Activated effector memory CD4-positive, alpha-beta T cell treated with anti-CD3 and anti-CD28 coated beads, Interleukin-2, amount 50 U/mL, for 16 hours (primary cell): Measurements from ENCODE around the gene FOXO6.

ENCODE experiments used
- DNase-seq: peaks from one replicate; pipeline ENCODE4 v3.0.0-alpha.2; 2020

Gene FOXO6

DNA sequence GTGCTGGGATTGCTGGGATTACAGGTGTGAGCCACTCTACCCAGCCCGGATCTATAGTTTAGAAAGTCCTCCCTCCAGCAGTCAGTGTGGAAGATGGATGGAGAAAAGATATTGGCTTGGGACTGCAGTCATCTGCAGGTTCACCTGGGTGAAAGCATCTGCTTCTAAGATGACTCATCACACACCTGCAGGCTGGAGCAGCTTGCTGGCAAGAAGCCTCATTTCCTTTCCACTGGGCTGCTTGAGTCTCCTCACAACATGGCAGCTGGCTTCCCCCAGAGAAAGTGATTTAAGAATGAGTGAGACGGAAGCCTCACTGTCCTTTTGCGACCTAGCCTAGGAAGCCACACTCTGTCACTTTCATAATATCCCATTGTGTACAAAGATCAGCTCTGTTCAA, 50.0 kb downstream of the FOXO6 start:
- DNase-seq, result no peak

DNA sequence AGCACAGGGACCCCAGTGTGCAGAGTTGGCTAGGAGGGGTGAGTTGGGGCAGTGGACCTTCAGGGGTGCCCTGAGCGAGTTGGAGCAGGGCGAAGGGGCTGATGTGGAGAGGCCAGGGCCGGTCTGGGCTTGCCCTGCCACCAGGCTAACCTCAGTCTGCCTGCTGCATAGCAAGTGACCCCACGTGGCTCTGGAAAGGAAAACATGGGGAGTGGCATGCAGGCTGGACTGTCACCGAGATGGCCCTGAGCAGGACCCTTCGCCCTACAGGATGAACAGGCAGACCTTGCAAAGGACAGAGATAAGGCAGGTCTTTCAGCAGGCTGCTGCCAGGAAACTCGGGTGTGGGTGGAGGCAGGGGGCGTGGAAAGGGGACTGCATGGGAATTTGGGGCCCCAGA, 51.5 kb downstream of the FOXO6 start:
- no peak for DNase-seq

DNA sequence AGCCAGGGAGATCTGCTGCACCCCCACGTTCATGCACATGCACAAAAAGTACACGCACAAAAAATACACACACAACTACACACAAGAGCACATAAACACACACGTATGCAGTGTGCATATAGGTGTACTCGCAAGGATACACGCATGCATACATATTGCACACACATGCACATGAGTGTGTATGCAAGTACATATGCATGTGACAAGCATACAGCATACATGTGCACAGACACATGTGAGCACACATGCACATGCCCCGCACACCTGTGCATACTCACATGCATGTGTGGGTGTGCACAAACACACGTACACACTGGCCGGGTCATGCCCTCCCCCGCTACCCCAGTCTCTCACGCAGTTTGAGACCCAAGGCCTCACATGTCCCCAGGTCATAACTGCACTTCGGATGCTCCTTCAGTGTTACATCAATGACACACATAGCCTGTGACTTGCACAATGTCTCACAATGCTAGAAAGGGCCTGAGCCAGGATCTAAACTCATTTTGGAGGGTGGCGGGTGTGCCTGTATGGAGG, 52.6 kb downstream of the FOXO6 start:
- no peak for DNase-seq

DNA sequence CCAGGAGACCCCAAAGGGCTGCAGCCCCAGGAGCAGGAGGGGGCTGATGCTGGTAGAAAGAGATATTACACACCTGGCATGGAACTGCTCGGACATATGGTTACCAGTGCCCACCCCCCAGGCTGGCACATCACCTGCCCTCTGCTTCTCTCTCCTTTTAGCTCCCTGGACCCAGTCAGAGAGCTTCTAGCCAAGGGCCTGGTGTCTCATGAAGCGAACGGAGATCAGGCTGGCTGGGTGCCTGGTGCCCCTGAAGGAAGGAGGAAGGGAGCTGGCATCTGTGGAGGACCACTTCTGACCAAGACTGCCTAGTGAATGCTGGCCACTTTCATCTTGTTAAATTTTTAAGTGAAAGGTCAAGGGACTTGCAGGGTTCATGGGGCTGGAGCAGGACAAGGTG, 53.1 kb downstream of the FOXO6 start:
- no peak for DNase-seq

DNA sequence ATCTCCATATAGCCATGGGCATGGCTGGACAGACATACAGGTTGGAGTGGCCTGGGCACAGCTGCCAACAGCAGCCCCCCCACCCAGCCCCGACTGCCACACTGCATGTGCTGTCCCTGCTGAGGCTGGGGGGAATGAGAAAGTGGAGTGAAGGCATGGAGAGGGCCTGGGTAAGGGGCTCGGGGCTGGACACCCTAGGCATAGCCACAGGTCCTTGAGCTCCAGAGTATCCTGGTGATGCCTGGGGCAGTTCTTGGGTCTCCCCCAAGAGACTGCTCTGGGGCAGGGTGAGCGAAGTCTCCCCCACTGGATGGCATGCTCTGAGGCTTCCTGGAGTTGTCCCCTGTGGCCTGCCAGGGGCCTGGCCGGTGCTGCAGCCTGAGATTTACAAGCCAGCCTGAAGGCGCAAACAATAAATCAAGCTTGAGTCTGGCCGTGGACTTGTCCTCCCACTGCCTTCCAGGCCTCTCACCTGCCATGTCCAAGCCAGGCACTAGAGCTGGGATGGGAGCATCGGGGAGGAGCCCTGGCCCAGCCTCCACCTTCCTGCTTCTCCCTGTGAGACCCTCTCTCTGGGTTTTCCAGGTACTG, 53.6 kb downstream of the FOXO6 start:
- DNase-seq, result no peak

DNA sequence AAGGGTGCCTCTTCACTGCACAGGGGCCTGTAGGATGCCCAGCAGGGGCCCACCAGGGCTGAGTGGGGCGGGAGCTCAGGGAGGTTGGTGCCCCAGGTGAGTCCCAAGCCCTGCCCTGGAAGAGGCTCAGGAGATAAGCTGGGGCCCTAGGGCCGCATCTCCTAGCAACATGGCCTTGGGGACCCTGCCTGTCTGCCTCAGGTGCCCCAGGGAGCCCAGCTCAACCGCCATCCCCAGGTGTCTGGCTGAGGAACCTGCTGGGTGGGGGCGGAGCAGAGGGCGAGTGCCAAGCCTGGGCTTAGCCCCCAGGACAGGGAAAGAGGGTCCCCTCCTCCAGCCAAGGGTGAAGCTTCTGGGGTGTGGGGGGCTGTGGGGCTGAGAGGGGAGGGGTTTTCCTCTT, 54.8 kb downstream of the FOXO6 start:
- DNase-seq, result no peak

DNA sequence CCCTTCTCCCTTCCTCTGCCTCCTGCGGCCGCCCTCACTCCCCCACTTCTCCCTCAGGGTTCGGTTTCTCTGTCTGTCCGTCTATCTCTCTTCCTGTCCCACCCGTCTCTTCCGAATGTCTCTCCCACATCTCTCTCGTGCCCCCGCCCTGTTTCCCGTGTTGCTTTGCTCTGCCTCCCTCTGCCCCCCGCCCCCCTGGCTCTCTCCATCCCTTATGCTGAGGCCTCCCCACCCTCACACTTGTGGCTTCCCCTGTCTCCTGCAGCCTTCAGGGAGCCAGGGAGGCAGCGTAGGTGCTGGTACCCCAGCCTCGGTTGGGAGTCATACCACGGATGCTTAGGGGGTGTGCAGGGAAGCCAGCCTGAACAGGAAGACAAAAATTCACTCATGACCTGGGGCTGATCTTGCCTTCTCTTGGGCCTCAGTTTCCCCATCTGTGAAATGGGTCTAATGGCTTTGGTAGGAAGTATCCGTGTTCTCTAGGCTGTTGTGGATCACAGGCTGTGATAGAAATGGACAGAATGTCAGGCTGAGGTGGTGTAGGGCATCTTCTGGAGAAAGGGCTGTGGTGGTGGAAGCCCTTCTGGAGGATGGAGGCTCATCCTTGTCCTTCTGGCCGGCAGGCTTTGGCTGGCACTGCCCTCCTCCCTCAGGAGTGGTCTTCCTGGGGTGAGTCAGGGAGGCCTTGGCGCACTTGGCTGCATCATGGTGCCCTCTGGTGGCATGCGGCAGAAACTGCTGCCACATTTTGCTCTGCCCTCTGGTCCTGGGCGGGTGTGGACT, 55.5 kb downstream of the FOXO6 start:
- DNase-seq, result peak; percentile 85

DNA sequence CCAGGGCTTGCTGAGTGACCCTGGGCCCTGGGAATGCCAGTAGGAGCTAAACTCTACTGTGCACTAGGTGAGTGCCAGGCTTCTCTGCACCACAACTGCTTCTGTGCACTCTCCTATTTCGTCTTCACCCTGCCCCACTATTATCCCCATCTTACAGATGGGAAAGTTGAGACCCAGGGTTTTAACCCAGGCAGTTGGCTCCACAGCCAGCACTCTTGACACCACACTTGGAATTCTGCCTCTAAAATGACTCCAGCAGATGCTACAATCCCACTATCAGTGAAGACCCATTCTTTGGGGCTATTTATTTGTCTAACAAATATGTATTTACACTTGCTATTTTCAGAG, 56.1 kb downstream of the FOXO6 start:
- DNase-seq, result no peak

DNA sequence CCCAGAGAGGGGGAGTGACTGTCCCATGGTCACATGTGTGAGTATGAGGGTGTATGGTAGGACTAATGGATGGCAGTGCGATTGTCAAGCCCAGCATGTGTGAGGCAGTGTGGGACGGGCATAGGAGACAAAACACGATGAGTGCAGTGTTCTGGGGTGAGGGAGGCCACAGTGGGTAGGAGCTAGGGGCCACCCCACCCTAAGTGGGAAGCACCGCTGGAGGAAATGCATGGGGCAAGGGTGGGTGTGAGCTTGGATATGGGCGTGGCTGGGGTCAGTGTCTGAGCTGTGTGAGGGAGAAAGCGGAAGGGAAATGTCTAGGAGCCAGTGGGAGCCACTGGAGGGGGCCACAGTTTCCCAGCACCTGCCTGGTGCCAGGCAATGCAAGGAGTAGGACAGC, 56.5 kb downstream of the FOXO6 start:
- DNase-seq, result no peak

DNA sequence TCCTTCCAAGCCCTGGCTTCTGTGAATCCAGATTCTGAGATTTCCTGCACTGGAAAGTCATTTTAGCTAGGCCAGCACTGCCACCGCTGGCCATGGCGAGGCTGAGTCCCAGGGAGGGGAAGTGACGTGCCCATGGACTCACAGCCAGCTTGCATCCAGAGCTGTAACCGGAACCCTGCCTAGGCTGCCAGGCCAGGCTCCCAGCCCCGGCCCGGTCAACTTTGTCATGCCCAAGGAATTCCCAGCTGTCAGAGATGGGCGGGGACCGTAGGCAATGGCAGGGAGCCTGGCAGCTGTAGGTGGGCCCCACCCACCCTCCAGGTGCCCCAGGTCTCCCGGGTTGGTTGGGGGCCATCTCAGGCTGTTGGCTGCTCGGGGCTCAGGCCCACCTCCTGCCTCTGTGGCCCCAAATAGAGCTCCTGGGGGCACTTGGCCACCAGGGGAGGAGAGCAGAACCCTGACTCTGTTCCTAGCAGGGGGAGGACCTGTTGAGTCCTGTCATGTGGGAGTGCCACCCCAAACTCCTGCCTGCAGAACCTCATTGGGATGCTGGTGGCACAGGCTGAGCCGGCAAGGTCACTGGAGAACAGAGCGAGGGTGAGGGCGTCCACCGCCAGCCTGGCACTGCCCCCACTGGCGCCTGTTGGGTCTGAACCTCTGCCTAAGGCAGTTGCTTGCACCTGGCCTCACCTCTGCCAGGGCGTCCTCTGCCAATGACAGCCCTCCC, 57.8 kb downstream of the FOXO6 start:
- no peak for DNase-seq

DNA sequence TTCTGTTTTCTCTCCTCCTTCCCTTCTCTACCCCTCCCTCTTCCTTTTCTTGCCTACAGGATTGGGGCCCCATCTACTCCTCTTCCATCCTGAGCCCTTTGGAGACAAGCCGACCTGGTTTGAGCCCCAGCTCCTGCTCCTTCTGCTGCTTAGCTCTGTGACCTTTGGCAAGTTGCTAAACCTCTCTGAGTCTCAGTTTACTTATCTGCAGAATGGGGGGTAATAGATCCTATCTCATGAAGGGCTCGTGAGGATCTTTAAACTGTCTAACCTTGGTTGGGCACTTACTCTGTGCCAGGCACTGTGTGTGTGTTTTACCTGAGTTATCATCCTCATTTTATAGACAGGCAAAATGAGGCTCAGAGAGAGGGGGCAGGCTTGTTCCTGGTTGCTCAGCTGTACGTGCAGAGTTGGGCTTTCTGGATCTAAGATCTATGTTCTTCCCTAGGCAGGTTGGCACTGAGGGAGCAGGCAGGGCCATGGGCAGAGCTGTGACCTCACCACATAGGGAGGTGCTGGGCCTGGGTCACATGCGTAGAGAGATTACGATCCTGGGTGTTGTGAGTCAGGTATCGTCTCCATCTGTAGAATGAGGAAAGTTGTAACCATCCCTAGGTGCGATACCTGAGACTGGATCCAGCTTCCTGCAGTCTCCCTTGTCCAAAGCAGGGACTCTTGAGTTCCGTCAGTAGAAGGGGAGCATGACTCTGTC, 58.5 kb downstream of the FOXO6 start:
- DNase-seq, result no peak

DNA sequence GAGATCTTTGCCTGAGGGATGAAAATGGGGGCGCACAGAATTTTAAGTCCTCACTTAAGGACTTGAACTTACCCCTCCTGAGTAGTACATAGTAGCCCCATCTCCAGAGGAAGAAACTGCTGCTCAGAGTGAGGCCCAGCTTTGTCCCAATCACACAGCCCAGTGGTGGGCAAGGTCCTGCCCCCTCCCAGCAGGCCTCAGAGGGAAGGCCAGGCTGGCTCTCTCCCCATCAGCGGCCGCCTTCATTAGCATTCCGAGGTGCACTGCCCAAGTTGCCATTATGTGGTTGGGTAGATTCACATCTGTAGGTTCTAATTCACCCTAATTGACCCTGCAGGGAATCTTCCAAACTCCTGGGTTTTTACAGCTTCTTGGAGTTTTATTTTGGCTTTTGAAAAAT, 59.1 kb downstream of the FOXO6 start:
- DNase-seq, result no peak

DNA sequence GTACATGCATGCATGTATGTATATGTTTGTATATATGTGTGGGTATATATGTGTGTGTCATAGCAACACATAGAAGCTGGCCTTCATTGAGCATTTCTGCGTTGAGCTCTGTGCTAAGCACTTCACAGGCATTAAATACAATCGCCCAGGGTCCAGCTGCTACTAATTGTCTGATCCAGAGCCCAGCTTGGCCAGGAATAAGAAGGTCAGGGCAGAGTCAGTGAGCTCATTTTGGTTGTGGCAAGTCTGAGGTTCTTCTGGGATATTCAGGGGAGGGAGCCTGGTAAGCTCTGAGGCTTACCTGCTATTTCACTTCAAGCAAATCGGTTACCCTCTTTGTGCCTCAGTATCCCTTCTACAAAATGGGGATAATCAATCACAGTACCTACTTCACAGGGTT, 59.6 kb downstream of the FOXO6 start:
- DNase-seq, result no peak

DNA sequence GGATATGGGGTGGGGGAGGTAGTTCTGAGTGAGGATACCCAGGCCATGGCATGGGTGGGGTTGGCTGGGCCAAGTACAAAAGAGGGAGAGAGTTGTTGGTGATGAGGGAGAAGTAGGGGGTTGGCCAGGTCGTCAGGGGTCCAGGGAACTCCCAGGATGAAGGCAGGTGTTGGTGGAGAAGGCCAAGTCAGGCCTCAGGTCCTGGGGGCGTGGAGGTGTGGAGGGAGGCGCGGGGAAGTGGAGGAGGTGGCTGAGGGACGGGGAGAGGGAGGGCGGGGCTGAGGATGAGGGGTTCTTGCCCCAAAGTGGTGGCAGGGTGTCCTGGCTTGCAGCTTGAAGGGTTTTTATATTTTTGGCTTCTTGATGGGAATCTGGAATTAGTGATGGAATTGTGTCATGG, 61.1 kb downstream of the FOXO6 start:
- DNase-seq, result no peak

DNA sequence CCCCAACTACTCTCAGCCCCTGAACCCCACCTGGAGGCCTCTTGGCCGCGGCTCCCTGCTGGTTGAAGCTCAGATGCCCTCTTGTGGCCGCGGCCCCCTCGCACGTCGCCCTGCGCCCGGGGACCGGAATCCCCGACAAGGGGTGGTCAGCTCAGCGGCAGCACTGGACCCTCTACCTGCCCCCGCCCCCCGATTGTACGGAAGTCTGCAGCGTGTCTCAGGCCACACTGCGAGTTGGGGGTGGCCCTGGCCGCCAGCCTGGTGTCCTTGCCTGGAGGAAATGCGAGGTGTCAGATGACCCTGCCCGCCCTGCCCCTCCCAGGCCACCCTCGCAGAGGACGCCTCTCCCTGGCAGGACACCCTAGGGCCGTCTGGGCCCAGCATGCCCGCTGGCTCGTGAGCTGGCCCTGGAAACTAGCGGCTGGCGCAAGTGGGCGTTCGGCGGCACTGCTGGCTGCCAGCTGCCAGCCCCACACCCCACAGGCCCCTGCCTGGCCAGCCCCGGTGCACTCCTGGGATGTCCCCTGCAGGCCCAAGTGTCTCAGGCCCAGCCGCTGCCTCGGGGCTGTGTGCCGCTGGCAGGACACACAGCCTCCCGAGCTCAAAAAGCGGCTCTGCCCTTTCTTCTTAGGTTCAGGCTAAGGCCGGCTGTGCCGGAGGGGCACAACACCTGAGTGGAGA, 62.4 kb downstream of the FOXO6 start:
- no peak for DNase-seq

DNA sequence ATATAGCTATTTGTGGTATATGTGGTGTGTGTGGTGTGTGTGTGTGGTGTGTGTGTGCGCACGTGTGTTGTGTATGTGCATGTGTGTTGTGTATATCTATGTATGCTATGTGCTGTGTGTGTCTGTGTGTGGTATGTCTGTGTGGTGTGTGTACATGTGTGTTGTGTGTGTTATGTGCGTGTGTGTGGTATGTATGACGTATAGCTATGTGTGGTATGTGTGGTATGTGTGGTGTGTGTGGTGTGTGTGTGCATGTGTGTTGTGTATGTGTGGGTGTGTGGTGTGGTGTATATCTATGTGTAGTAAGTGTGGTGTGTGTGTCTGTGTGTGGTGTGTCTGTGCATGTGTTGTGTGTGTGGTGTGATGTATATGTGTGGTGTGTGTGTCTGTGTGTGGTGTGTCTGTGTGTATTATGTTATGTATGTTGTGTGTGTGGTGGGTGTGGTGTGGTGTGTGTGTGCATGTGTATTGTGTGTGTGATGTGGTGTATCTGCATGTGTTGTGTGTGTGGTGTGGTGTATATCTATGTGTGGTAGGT, 63.4 kb downstream of the FOXO6 start:
- no peak for DNase-seq

DNA sequence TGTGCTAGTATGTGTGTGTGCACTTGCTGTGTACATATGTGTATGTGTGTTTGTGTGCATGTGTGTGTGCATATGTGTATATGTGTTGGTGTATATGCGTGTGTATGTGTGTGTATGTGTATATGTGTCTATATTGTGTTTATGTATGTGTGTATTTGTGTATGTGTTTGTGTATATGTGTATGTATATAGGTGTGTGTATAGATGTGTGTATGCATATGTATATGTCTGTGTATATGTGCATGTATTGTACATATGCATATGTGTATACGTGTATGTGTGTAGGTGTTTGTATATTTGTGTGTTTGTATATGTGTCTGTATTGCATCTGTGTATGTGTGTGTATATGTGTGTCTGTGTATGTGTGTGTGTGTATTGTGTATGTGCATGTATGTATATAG, 64.1 kb downstream of the FOXO6 start:
- no peak for DNase-seq

DNA sequence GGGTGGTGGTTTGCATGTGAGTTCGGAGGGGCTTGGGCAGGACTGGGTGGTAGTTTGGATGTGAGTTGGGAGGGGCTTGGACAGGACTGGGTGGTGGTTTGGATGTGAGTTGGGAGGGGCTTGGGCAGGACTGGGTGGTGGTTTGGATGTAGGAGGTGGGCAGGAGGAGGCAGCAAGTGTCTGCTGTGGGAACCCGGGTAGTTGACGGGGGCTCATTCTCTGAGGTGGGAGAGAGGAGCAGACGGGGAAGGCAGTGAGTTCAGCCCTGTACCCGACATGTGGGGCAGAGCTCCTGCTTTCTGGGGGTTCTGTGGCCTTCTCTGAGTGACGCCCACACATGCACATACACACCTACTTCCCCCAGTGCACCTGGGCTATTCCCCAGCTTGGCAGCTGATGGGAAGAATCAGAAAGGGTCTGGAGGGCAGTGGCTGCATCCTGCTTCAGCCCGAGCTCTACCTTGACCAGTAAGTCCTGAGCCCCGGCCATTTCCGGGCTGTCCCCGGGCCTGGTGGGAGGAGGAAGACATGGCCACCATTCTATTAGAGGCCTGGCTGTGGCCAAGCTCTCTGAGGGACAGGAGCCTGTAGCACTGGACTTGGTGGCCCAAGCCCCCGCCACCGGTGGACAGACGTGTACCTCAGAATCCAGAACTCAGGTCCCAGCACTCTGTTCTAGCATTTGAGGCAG, 65.1 kb downstream of the FOXO6 start:
- DNase-seq, result no peak

DNA sequence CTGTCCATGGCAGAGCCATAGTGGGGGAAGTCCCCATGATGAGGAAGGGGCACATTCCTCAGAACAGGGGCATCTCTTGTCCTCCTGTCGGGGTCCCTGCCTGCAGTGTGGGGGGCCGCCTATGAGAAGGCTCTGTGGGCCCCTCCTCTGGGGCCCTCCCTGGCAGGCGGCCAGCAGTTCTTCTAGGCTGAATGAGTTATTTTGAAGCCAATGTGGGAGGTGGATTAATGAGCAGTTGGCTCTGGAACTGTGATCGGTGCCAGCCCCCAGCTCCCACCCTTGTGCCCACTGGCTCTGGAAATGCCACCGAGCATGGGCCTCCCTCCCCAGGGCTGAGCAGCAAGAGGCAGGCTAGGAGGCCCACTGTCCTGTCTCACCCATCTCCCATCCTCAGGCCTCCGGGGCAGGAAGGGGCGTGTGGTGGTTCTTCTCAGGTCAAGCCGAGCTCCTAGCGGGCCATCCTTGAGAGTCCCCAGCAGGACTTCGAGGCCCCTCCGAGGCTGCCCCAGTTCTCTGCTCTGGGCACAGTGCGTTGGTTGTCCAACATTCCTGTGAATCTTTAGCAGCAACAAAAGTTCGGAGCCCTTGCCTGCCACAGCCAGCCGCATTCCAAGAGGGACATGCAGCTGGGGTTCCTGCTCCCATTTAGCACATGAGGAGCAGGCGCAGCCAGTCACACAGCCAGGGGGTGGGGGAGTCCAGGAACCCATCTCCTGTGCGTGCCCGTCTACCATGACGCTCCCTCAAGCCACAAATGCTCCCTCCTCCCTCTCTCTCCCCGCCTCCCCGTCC, 66.1 kb downstream of the FOXO6 start:
- DNase-seq, result no peak

DNA sequence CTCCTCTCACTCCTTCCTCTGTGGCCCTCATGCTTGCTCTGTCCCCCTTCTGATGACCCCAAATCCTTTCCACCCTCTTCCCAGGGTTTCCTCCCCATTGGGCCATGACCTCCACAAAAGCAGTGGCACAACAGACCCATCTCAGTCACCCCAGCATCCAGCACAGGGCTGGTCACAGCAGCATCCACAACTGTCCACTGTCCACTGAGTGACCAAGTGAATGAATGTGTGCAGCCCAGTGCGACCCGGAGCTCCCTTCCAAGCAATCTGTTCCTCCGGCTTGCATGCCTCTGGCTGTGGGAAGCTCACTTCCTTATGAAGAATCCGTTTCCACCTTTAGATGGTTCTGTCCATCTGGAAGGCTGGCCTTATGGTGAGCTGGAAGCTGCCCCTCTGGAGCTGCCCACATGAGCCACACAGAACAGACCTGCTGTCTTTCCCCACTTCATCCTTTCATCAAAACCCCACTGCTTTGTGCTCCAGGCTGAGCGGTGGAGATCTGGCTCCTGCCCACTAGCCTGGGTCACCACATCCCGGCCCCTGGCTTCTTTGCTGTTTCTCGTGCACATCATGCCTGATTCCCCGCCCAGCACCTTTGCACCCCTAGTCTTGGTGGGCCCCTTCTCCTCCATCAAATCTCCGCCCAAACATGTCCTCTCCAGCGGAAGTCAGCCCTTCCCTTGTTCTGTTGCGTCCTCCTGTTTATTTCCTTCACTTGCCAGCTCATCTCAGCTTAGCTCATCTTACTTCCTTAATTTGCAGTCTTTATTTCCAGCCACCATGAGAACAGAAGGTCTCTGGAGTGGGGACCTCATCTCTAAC, 66.9 kb downstream of the FOXO6 start:
- no peak for DNase-seq
